HCT116 (cell line): Measurements from ENCODE around the gene PKP2. TPM values are rescaled to one million over a fixed set of nuclear protein-coding genes. Genes with fewer than 3 reads are reported as not detected.
"Not testable (repeated sequence)": the region's sequence is repeated elsewhere in the genome, so short reads cannot be mapped to it uniquely, and the experiment has no call there.

Experiments
- ATAC-seq: fragments of 200-7000 bp; cut with Tn5 transposase; 2 replicates; pipeline ENCODE4 v1.9.1; 2020; ENCODE audit warnings: mild to moderate bottlenecking, moderate library complexity
- BruUV-seq: library from RNA; stranded (reverse); fragments of 400-500 nt; replicated peaks from 2 replicates; lab custom pipeline; 2021; lab: Mats Ljungman, UMichigan
- CTCF ChIA-PET: fragments of 300-600 bp; sonication (Branson Sonifier 250); formaldehyde crosslinking; loops from one replicate; lab custom pipeline; 2021; ENCODE audit warnings: antibody characterized with exemption; lab: Charles Lee
- POLR2A ChIA-PET: fragments of 300-600, 350-600 bp; sonication (Branson Sonifier 250); formaldehyde crosslinking; loops from one replicate; lab custom pipeline; 2021; ENCODE audit warnings: antibody characterized with exemption; lab: Charles Lee
- RAD21 ChIA-PET, 2 experiments: fragments of 300-600 bp; sonication (Branson Sonifier 250); formaldehyde crosslinking; loops; one replicate each; lab custom pipeline; 2023; ENCODE audit warnings: low total read pairs in 2 of 2; ENCODE audit not compliant: uncharacterized antibody in 2 of 2, unreplicated experiment in 2 of 2, low non-redundant PET in 1 of 2; lab: Charles Lee
- DNase-seq: peaks from one replicate; pipeline ENCODE4 v3.0.0-alpha.2; 2010; ENCODE audit warnings: low read depth, low spot score
- H2AFZ ChIP-seq: fragments of 200-600 bp; shearing (Covaris generic), sonication (generic); 2 replicates; pipeline ENCODE4 v1.6.1; 2017; ENCODE audit warnings: low read depth, mixed run types, mixed read lengths, antibody characterized with exemption, low read length; ENCODE audit not compliant: poor library complexity, severe bottlenecking
- H3K27ac ChIP-seq: 2 replicates; pipeline ENCODE4 v1.5.1; 2012; ENCODE audit warnings: low read depth, low read length
- H3K27me3 ChIP-seq: fragments of 200-600 bp; sonication (generic); 2 replicates; pipeline ENCODE4 v1.6.1; 2016; ENCODE audit warnings: mixed run types, low read length, mixed read lengths; ENCODE audit not compliant: insufficient read depth
- H3K36me3 ChIP-seq, 2 experiments: fragments of 200-500 bp in 1 of 2; fragments of 200-600 bp in 1 of 2; sonication (Bioruptor generic) in 1 of 2; sonication (generic) in 1 of 2; 2 replicates each; pipeline versions ENCODE4 v1.5.1 to v1.6.1; 2014 to 2016; ENCODE audit warnings: low read length in 2 of 2, inconsistent platforms in 1 of 2, mixed read lengths in 1 of 2, mixed run types in 1 of 2; ENCODE audit not compliant: insufficient read depth in 2 of 2, control insufficient read depth in 1 of 2
- H3K4me1 ChIP-seq, 2 experiments: fragments of 200-600 bp in 1 of 2; sonication (generic) in 1 of 2; 2 replicates each; pipeline versions ENCODE4 v1.5.1 to v1.6.1; 2012 to 2017; ENCODE audit warnings: low read length in 2 of 2, inconsistent platforms in 1 of 2, mild to moderate bottlenecking in 1 of 2, mixed read lengths in 1 of 2, mixed run types in 1 of 2, moderate library complexity in 1 of 2; ENCODE audit not compliant: insufficient read depth in 2 of 2, control insufficient read depth in 1 of 2
- H3K4me2 ChIP-seq: fragments of 200-600 bp; sonication (generic); 2 replicates; pipeline ENCODE4 v1.6.1; 2017; ENCODE audit warnings: mixed run types, low read length, mixed read lengths
- H3K4me3 ChIP-seq, 2 experiments: fragments of 200-600 bp in 1 of 2; sonication (generic) in 1 of 2; replicated peaks in 1 of 2; 2 replicates each; pipeline ENCODE4 v1.5.1; 2011 to 2016; ENCODE audit warnings: low read length in 2 of 2, control low read depth in 1 of 2, low read depth in 1 of 2, mild to moderate bottlenecking in 1 of 2, mixed read lengths in 1 of 2, mixed run types in 1 of 2
- H3K79me2 ChIP-seq: fragments of 200-600 bp; sonication (generic); 2 replicates; pipeline ENCODE4 v1.6.1; 2017; ENCODE audit warnings: mild to moderate bottlenecking, mixed run types, low read length, moderate library complexity, mixed read lengths; ENCODE audit not compliant: insufficient read depth
- H3K9ac ChIP-seq: fragments of 200-600 bp; sonication (generic); 2 replicates; pipeline ENCODE4 v1.6.1; 2016; ENCODE audit warnings: low read length, mixed read lengths
- H3K9me2 ChIP-seq: fragments of 200-600 bp; sonication (generic), shearing (Covaris generic); 2 replicates; pipeline ENCODE4 v1.6.1; 2017; ENCODE audit warnings: mixed run types, mild to moderate bottlenecking, moderate library complexity; ENCODE audit not compliant: insufficient read depth
- H3K9me3 ChIP-seq, 2 experiments: fragments of 200-500 bp in 1 of 2; fragments of 200-600 bp in 1 of 2; sonication (Bioruptor generic) in 1 of 2; sonication (generic) in 1 of 2; 2 replicates each; pipeline ENCODE4 v1.6.1; 2014 to 2017; ENCODE audit warnings: low read length in 2 of 2, mixed read lengths in 2 of 2, inconsistent platforms in 1 of 2, low read depth in 1 of 2, mild to moderate bottlenecking in 1 of 2, mixed run types in 1 of 2, moderate library complexity in 1 of 2; ENCODE audit not compliant: control insufficient read depth in 1 of 2, insufficient read depth in 1 of 2
- H4K20me1 ChIP-seq: fragments of 200-600 bp; sonication (generic), shearing (Covaris generic); 2 replicates; pipeline ENCODE4 v1.6.1; 2017; ENCODE audit warnings: mixed run types, mild to moderate bottlenecking, moderate library complexity; ENCODE audit not compliant: insufficient read depth
- CBX3 ChIP-seq: IDR thresholded peaks from 2 replicates; pipeline ENCODE4 v1.6.1; 2012; ENCODE audit warnings: low read depth
- ELF1 ChIP-seq: IDR thresholded peaks from 2 replicates; pipeline ENCODE4 v1.6.1; 2012; ENCODE audit warnings: low read depth, borderline replicate concordance
- RAD21 ChIP-seq: IDR thresholded peaks from 2 replicates; pipeline ENCODE4 v1.6.1; 2012; ENCODE audit warnings: low read depth, mild to moderate bottlenecking
- intact Hi-C: fragments of 100-400 bp; cut with micrococcal nuclease; formaldehyde crosslinking; loops from 2 replicates; pipeline ENCODE4 v1.10.0; 2022
- total RNA-seq: library from RNA; stranded (reverse); gene quantifications from one replicate; pipeline ENCODE4 v1.2.1, GENCODE V29; 2021; ENCODE audit not compliant: unreplicated experiment

PKP2 gene
- total RNA-seq, 1 experiment from 2014 or later: 21.5 TPM

GRCh38 chr12:32881702-32882101 lies 14.9 kb downstream of the PKP2 start (continued):
- TF ChIP-seq RAD21 (no peak), CBX3 (no peak), ELF1 (no peak)

GRCh38 chr12:32881107-32881506 lies 15.5 kb downstream of the PKP2 start:
- Histone ChIP-seq H3K4me1 (peaks cover 18% of the 10 kb centered on the region in 2 experiments; a peak in 3 of 4 replicates), H3K27me3 (no peaks in the 10 kb centered on the region), H4K20me1 (no peaks in the 10 kb centered on the region), H3K79me2 (no peaks in the 10 kb centered on the region), H3K36me3 (peaks cover 0 to 6% of the 10 kb centered on the region in 2 experiments; a peak in 2 of 4 replicates), H3K9me2 (no peaks in the 10 kb centered on the region), H3K9me3 (no peaks in the 10 kb centered on the region), H2AFZ (no peak overlapping the region), H3K4me3 (no peak overlapping the region), H3K9ac (no peak overlapping the region), H3K4me2 (no peak overlapping the region), H3K27ac (no peak overlapping the region)
- no peak for DNase-seq
- no peak for ATAC-seq
- BruUV-seq: no TSS peak
- TF ChIP-seq CBX3: no peak
- RAD21 ChIA-PET: no interaction called here
- CTCF ChIA-PET: no interaction called here
- intact Hi-C loops: no loop called here
- POLR2A ChIA-PET: no interaction called here

- POLR2A ChIA-PET, BruUV-seq: not testable (repeated sequence)
These were observed 17.5 kb downstream of the PKP2 start for GRCh38 chr12:32879066-32879465.

More at GRCh38 chr12:32879066-32879465, 17.5 kb downstream of the PKP2 start:
- intact Hi-C loops, H3K27me3 ChIP-seq, H3K4me3 ChIP-seq, CTCF ChIA-PET, H3K36me3 ChIP-seq, ATAC-seq, DNase-seq, H2AFZ ChIP-seq, H3K9ac ChIP-seq, H3K27ac ChIP-seq, RAD21 ChIA-PET, H3K9me2 ChIP-seq, H3K9me3 ChIP-seq, H4K20me1 ChIP-seq, H3K79me2 ChIP-seq, H3K4me2 ChIP-seq: not testable (repeated sequence)
- peaks cover 8 to 12% of the 10 kb centered on the region in 2 experiments; a peak in 3 of 4 replicates for H3K4me1 ChIP-seq
